A673 (cell line): Measurements from ENCODE around the gene C14orf132. TPM values are rescaled to one million over a fixed set of nuclear protein-coding genes. Genes with fewer than 3 reads are reported as not detected.

ENCODE experiments used
- BruUV-seq: library from RNA; stranded (reverse); fragments of 400-500 nt; replicated peaks from 2 replicates; lab custom pipeline; 2021; lab: Mats Ljungman, UMichigan
- CTCF ChIA-PET: fragments of 300-600 bp; sonication (Branson Sonifier 250); formaldehyde crosslinking; loops from one replicate; lab custom pipeline; 2022; ENCODE audit warnings: antibody characterized with exemption; lab: Charles Lee
- POLR2A ChIA-PET: fragments of 300-600 bp; sonication (Branson Sonifier 250); formaldehyde crosslinking; loops from one replicate; lab custom pipeline; 2022; ENCODE audit warnings: antibody characterized with exemption; ENCODE audit not compliant: low non-redundant PET; lab: Charles Lee
- DNase-seq: peaks from one replicate; pipeline ENCODE4 v3.0.0-alpha.2; 2015; ENCODE audit warnings: low spot score
- H3K27ac ChIP-seq: fragments of 200-600 bp; sonication (generic); 2 replicates; pipeline ENCODE4 v1.5.1; 2016; ENCODE audit warnings: mixed run types, low read depth, mild to moderate bottlenecking, mixed read lengths, antibody characterized with exemption, low read length; ENCODE audit not compliant: poor library complexity, severe bottlenecking
- H3K27me3 ChIP-seq: fragments of 200-600 bp; sonication (generic); replicated peaks from 2 replicates; pipeline ENCODE4 v1.6.1; 2017; ENCODE audit warnings: mixed run types, low read depth, mild to moderate bottlenecking, mixed read lengths, antibody characterized with exemption, low read length; ENCODE audit not compliant: insufficient read depth, poor library complexity
- H3K36me3 ChIP-seq: fragments of 200-600 bp; sonication (generic); 2 replicates; pipeline ENCODE4 v1.6.1; 2016; ENCODE audit warnings: mixed run types, mild to moderate bottlenecking, mixed read lengths, antibody characterized with exemption, low read length; ENCODE audit not compliant: insufficient read depth, poor library complexity, severe bottlenecking
- H3K4me1 ChIP-seq: fragments of 200-600 bp; sonication (generic); 2 replicates; pipeline ENCODE4 v1.6.1; 2017; ENCODE audit warnings: mixed run types, mild to moderate bottlenecking, mixed read lengths, antibody characterized with exemption, low read length; ENCODE audit not compliant: insufficient read depth, poor library complexity, severe bottlenecking
- H3K4me3 ChIP-seq: fragments of 200-600 bp; sonication (generic); 2 replicates; pipeline ENCODE4 v1.5.1; 2016; ENCODE audit warnings: low read depth, mixed run types, mild to moderate bottlenecking, mixed read lengths, low read length; ENCODE audit not compliant: poor library complexity, severe bottlenecking
- H3K9me3 ChIP-seq: fragments of 200-600 bp; sonication (generic); 2 replicates; pipeline ENCODE4 v1.6.1; 2016; ENCODE audit warnings: mixed run types, low read depth, mild to moderate bottlenecking, mixed read lengths, antibody characterized with exemption, low read length; ENCODE audit not compliant: poor library complexity, severe bottlenecking
- EZH2 ChIP-seq: fragments of 200-600 bp; sonication (generic); IDR thresholded peaks from 2 replicates; pipeline ENCODE4 v1.6.1; 2017; ENCODE audit warnings: borderline replicate concordance, low read depth, mild to moderate bottlenecking, mixed read lengths, antibody characterized with exemption, low read length; ENCODE audit not compliant: poor library complexity, severe bottlenecking
- intact Hi-C: fragments of 100-400 bp; cut with micrococcal nuclease; formaldehyde crosslinking; loops from one replicate; pipeline ENCODE4 v1.10.0; 2022; ENCODE audit not compliant: unreplicated experiment
- total RNA-seq: library from RNA; stranded (reverse); gene quantifications from 2 replicates; pipeline ENCODE4 v1.2.3, GENCODE V29; 2021
- TF ChIP-seq, protein P1 (sequence below): fragments of 300-800, 200-600 bp; sonication (generic); conservative IDR thresholded peaks from 2 replicates; pipeline ENCODE4 v1.5.1; 2017; ENCODE audit warnings: low read depth, mild to moderate bottlenecking, antibody characterized with exemption, low read length, moderate library complexity, mixed read lengths

Gene C14orf132
- total RNA-seq, 1 experiment from 2014 or later: 8.3 TPM

GRCh38 chr14:96054661-96055060 lies 15.5 kb downstream of the C14orf132 start:
- TF ChIP-seq, protein P1, sequence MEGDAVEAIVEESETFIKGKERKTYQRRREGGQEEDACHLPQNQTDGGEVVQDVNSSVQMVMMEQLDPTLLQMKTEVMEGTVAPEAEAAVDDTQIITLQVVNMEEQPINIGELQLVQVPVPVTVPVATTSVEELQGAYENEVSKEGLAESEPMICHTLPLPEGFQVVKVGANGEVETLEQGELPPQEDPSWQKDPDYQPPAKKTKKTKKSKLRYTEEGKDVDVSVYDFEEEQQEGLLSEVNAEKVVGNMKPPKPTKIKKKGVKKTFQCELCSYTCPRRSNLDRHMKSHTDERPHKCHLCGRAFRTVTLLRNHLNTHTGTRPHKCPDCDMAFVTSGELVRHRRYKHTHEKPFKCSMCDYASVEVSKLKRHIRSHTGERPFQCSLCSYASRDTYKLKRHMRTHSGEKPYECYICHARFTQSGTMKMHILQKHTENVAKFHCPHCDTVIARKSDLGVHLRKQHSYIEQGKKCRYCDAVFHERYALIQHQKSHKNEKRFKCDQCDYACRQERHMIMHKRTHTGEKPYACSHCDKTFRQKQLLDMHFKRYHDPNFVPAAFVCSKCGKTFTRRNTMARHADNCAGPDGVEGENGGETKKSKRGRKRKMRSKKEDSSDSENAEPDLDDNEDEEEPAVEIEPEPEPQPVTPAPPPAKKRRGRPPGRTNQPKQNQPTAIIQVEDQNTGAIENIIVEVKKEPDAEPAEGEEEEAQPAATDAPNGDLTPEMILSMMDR: no peak
- no peak for TF ChIP-seq EZH2
- Histone ChIP-seq H3K4me3 (no peak overlapping the region), H3K9me3 (no peaks in the 10 kb centered on the region), H3K4me1 (no peaks in the 10 kb centered on the region), H3K36me3 (no peaks in the 10 kb centered on the region), H3K27me3 (no peaks in the 10 kb centered on the region), H3K27ac (no peak overlapping the region)
- DNase-seq: no peak
- no TSS peak for BruUV-seq
- intact Hi-C loops: no loop called here
- CTCF ChIA-PET: no interaction called here
- POLR2A ChIA-PET: no interaction called here

DNA sequence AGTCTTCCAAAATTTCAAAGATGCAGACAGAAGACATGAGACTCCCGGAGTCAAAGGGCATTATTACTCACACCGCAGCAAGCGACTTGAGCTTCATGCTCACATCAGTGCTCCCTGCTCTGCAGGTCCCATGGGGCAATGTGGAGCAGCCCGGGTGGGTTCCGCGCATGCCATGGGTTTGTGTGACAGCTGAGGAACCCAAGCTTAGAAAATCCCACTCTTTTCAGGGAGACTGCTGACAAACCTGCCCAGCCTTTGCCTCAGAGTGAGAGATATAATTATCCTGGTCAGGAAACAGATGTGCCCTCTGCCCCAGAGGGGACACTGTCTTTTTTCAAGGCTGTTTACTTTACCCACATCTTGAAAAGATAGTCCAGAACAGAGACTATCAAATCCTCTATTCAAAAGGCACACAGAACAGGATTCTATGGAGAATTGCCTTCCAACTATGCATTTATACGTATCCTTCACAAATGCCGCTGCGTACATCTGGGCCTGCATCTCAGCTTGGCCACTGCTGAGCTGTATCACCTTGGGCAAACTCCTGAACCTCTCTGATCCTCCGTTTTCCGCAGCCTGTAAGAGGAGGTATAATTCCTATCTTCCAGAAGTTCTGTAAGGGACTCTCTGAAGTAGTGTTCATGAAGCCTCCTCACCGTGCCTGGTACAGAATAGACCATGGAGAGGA lies 16.0 kb downstream of the C14orf132 start:
- no TSS peak for BruUV-seq
- intact Hi-C loops: no loop called here
- H3K27ac ChIP-seq: no peak overlapping the region
- no peaks in the 10 kb centered on the region for H3K36me3 ChIP-seq
- TF ChIP-seq, protein P1: no peak
- TF ChIP-seq EZH2: no peak
- H3K9me3 ChIP-seq: no peaks in the 10 kb centered on the region
- no peak for DNase-seq
- no peak overlapping the region for H3K4me3 ChIP-seq
- ChIA-PET CTCF (no interaction called here), POLR2A (no interaction called here)
- H3K27me3 ChIP-seq: no peaks in the 10 kb centered on the region
- no peaks in the 10 kb centered on the region for H3K4me1 ChIP-seq

GRCh38 chr14:96055753-96056508 lies 16.8 kb downstream of the C14orf132 start:
- TF ChIP-seq EZH2: no peak
- TF ChIP-seq, protein P1: no peak
- no peak for DNase-seq
- no TSS peak for BruUV-seq
- intact Hi-C loops: no loop called here
- Histone ChIP-seq H3K27me3 (no peaks in the 10 kb centered on the region), H3K9me3 (no peaks in the 10 kb centered on the region), H3K4me3 (no peak overlapping the region), H3K4me1 (no peaks in the 10 kb centered on the region), H3K27ac (no peak overlapping the region), H3K36me3 (no peaks in the 10 kb centered on the region)
- ChIA-PET CTCF (no interaction called here), POLR2A (no interaction called here)
